K562 (cell line): ENCODE data around the gene FMC1. TPM values are rescaled to one million over a fixed set of nuclear protein-coding genes. Genes with fewer than 3 reads are reported as not detected.

Experiments
- CBX5 ChIP-seq: IDR thresholded peaks from 2 replicates; pipeline ENCODE4 v1.6.1; 2014; ENCODE audit warnings: low read depth, borderline replicate concordance
- CHAMP1 ChIP-seq: fragments of 450-650 bp; IDR thresholded peaks from 2 replicates; pipeline ENCODE4 v1.6.1; 2016; ENCODE audit warnings: mild to moderate bottlenecking
- E4F1 ChIP-seq: fragments of 250-450 bp; sonication (Bioruptor Pico); IDR thresholded peaks from 2 replicates; pipeline ENCODE4 v1.5.0; 2021; ENCODE audit warnings: mild to moderate bottlenecking, borderline replicate concordance
- FOXP4 ChIP-seq: sonication (generic); formaldehyde crosslinking; IDR thresholded peaks from 2 replicates; pipeline ENCODE4 v1.8.0; 2022; ENCODE audit warnings: mild to moderate bottlenecking, missing genetic modification reagents, borderline replicate concordance
- KLF10 ChIP-seq: fragments of 250-450 bp; sonication (Bioruptor Pico); IDR thresholded peaks from 2 replicates; pipeline ENCODE4 v1.6.1; 2021; ENCODE audit warnings: matching md5 sums
- LCOR ChIP-seq: sonication (generic); formaldehyde crosslinking; IDR thresholded peaks from 2 replicates; pipeline ENCODE4 v1.8.0; 2022; ENCODE audit warnings: mild to moderate bottlenecking, missing genetic modification reagents
- NBN ChIP-seq: fragments of 450-650 bp; IDR thresholded peaks from 2 replicates; pipeline ENCODE4 v1.6.1; 2016; ENCODE audit warnings: low read depth, mild to moderate bottlenecking
- NCOA6 ChIP-seq: fragments of 450-650 bp; IDR thresholded peaks from 2 replicates; pipeline ENCODE4 v1.6.1; 2017; ENCODE audit warnings: mild to moderate bottlenecking
- RB1 ChIP-seq: fragments of 450-650 bp; IDR thresholded peaks from 2 replicates; pipeline ENCODE4 v1.6.1; 2017; ENCODE audit warnings: low read depth, mild to moderate bottlenecking
- SMARCA4 ChIP-seq: fragments of 450-650 bp; IDR thresholded peaks from 2 replicates; pipeline ENCODE4 v1.6.1; 2016
- ZBTB40 ChIP-seq, 2 experiments: fragments of 450-650 bp in 1 of 2; sonication (generic) in 1 of 2; formaldehyde crosslinking in 1 of 2; IDR thresholded peaks; 2 replicates each; pipeline versions ENCODE4 v1.7.1 to v1.9.0; 2016 to 2022; ENCODE audit warnings: inconsistent platforms in 1 of 2, mild to moderate bottlenecking in 1 of 2, missing genetic modification reagents in 1 of 2
- polyA plus RNA-seq, 8 experiments: library from polyadenylated mRNA; depleted of rRNA in 4 of 8; stranded (reverse) in 5 of 8; unstranded in 3 of 8; fragments of >200 nt; fragmentation: Nextera tagmentation in 2 of 8; fragmentation: Illumina TruSeq in 1 of 8; extraction: Ambion mirVana in 2 of 8; extraction: Trizol in 1 of 8; gene quantifications; 2 replicates each; pipeline versions ENCODE4 v1.2.1 to v1.2.3, GENCODE V29; 2011 to 2014; ENCODE audit warnings: inconsistent platforms in 1 of 8, missing spikeins in 1 of 8
- total RNA-seq, 7 experiments: library from RNA; depleted of rRNA in 6 of 7; stranded (reverse); fragments of >200 nt in 6 of 7; fragmentation: Illumina TruSeq in 2 of 7; extraction: Trizol in 2 of 7; gene quantifications; 2 replicates each; pipeline versions ENCODE4 v1.2.1 to v1.2.3, GENCODE V29; 2011 to 2021; ENCODE audit warnings: low replicate concordance in 1 of 7

The FMC1 gene
- total and polyA plus RNA-seq, 9 of the 15 experiments (the other 6 are each of a cell fraction or from before 2014, with no cell fraction given), result 14.0 to 116 (median 29.0) TPM

GRCh38 chr7:139330333-139331030 lies 10.7 kb upstream of the FMC1 start (continued):
- TF ChIP-seq E4F1 (CRISPR knock-in tag) (no peak), FOXP4 (CRISPR knock-in tag) (no peak), KLF10 (CRISPR knock-in tag) (no peak), NCOA6 (no peak), LCOR (CRISPR knock-in tag) (no peak), NBN (no peak), CHAMP1 (no peak), SMARCA4 (no peak), ZBTB40 (IDR thresholded peaks at IDR 0.05) (no peak), ZBTB40 (CRISPR knock-in tag; IDR thresholded peaks at IDR 0.05) (no peak), RB1 (no peak), CBX5 (no peak)
